GM23338 (cell line): ENCODE results near the gene CENPN. TPM values are rescaled to one million over a fixed set of nuclear protein-coding genes. Genes with fewer than 3 reads are reported as not detected.

Source experiments
- ATAC-seq: fragments of 200-7000 bp; cut with Tn5 transposase; 3 replicates; pipeline ENCODE4 v1.9.1; 2020
- DNase-seq: peaks from one replicate; pipeline ENCODE4 v3.0.0-alpha.2; 2015; ENCODE audit warnings: low spot score
- H2AFZ ChIP-seq: fragments of 200-600 bp; sonication (generic); 2 replicates; pipeline ENCODE4 v1.8.0; 2016; ENCODE audit warnings: antibody characterized with exemption, mild to moderate bottlenecking, moderate library complexity
- H3F3A ChIP-seq: fragments of 200-600 bp; sonication (generic); replicated peaks from 2 replicates; pipeline ENCODE4 v1.8.0; 2017; ENCODE audit warnings: antibody characterized with exemption, mixed run types, low read depth
- H3K27ac ChIP-seq: fragments of 200-600 bp; sonication (generic); 2 replicates; pipeline ENCODE4 v1.6.1; 2016; ENCODE audit warnings: low read depth
- H3K27me3 ChIP-seq: fragments of 200-600 bp; sonication (generic); 2 replicates; pipeline ENCODE4 v1.8.0; 2016; ENCODE audit warnings: mild to moderate bottlenecking, mixed run types, moderate library complexity; ENCODE audit not compliant: insufficient read depth
- H3K36me3 ChIP-seq: fragments of 200-600 bp; sonication (generic); 2 replicates; pipeline ENCODE4 v1.8.0; 2016; ENCODE audit warnings: mild to moderate bottlenecking; ENCODE audit not compliant: insufficient read depth
- H3K4me1 ChIP-seq: fragments of 200-600 bp; sonication (generic); 2 replicates; pipeline ENCODE4 v1.8.0; 2016; ENCODE audit warnings: mild to moderate bottlenecking, moderate library complexity; ENCODE audit not compliant: insufficient read depth
- H3K4me2 ChIP-seq: fragments of 200-600 bp; sonication (generic); 2 replicates; pipeline ENCODE4 v1.7.1; 2017; ENCODE audit warnings: mixed run types
- H3K4me3 ChIP-seq: fragments of 200-600 bp; sonication (generic); 2 replicates; pipeline ENCODE4 v1.6.1; 2016; ENCODE audit warnings: mixed run types
- H3K79me2 ChIP-seq: fragments of 200-600 bp; sonication (generic); replicated peaks from 2 replicates; pipeline ENCODE4 v1.8.0; 2017; ENCODE audit warnings: mild to moderate bottlenecking; ENCODE audit not compliant: insufficient read depth
- H3K9me2 ChIP-seq: fragments of 200-600 bp; sonication (generic); 2 replicates; pipeline ENCODE4 v1.8.0; 2017; ENCODE audit not compliant: insufficient read depth
- H4K20me1 ChIP-seq: fragments of 200-600 bp; sonication (generic); replicated peaks from 2 replicates; pipeline ENCODE4 v1.8.0; 2017; ENCODE audit warnings: mild to moderate bottlenecking; ENCODE audit not compliant: insufficient read depth
- H3K27ac Mint-ChIP-seq: 2 replicates; pipeline ENCODE4 v1.8.0; 2020; ENCODE audit warnings: inconsistent platforms, mild to moderate bottlenecking, moderate library complexity, mixed read lengths
- H3K27me3 Mint-ChIP-seq: 3 replicates; pipeline ENCODE4 v1.8.0; 2022; ENCODE audit warnings: low read depth, mild to moderate bottlenecking, moderate library complexity, mixed read lengths, inconsistent platforms; ENCODE audit not compliant: insufficient read depth, poor library complexity
- H3K36me3 Mint-ChIP-seq: 3 replicates; pipeline ENCODE4 v1.8.0; 2021; ENCODE audit warnings: low read depth, mild to moderate bottlenecking, inconsistent platforms, moderate library complexity, mixed read lengths
- H3K4me1 Mint-ChIP-seq: 3 replicates; pipeline ENCODE4 v1.8.0; 2020; ENCODE audit warnings: mild to moderate bottlenecking, inconsistent platforms, mixed read lengths
- H3K4me3 Mint-ChIP-seq: 3 replicates; pipeline ENCODE4 v1.8.0; 2021; ENCODE audit warnings: moderate library complexity, mild to moderate bottlenecking, inconsistent platforms, mixed read lengths
- H3K9me3 Mint-ChIP-seq: 3 replicates; pipeline ENCODE4 v1.8.0; 2020; ENCODE audit warnings: moderate library complexity, mild to moderate bottlenecking, inconsistent platforms, mixed read lengths
- CREB1 ChIP-seq: fragments of 250-450 bp; sonication (Bioruptor Pico); IDR thresholded peaks from 2 replicates; pipeline ENCODE4 v1.5.0; 2020; ENCODE audit warnings: low read depth, mild to moderate bottlenecking, moderate library complexity
- EZH2phosphoT487 ChIP-seq: fragments of 200-600 bp; sonication (generic); IDR thresholded peaks from one replicate; pipeline ENCODE4 v1.8.1; 2018; ENCODE audit warnings: antibody characterized with exemption; ENCODE audit not compliant: unreplicated experiment
- POLR2AphosphoS5 ChIP-seq: IDR thresholded peaks from 2 replicates; pipeline ENCODE4 v1.6.1; 2016; ENCODE audit warnings: antibody characterized with exemption, low read depth
- ZNF331 ChIP-seq: fragments of 250-450 bp; sonication (Bioruptor Pico); IDR thresholded peaks from 2 replicates; pipeline ENCODE4 v1.5.0; 2020; ENCODE audit warnings: low read depth, mild to moderate bottlenecking, moderate library complexity
- polyA plus RNA-seq: library from polyadenylated mRNA; unstranded; fragments of >200 nt; fragmentation: Nextera tagmentation; extraction: Ambion mirVana; gene quantifications from 2 replicates; pipeline ENCODE4 v1.2.1, GENCODE V29; 2016
- total RNA-seq: library from RNA; depleted of rRNA; stranded (reverse); fragments of >200 nt; shearing (Covaris generic); gene quantifications from 2 replicates; pipeline ENCODE4 v1.2.3, GENCODE V29; 2014
- TF ChIP-seq, protein P1 (sequence below): fragments of 250-450 bp; sonication (Bioruptor Pico); IDR thresholded peaks from 2 replicates; pipeline ENCODE4 v1.5.0; 2020; ENCODE audit warnings: mild to moderate bottlenecking, moderate library complexity
- TF ChIP-seq, protein P2 (sequence below): IDR thresholded peaks from one replicate; pipeline ENCODE4 v1.6.1; 2018; ENCODE audit warnings: antibody characterized with exemption; ENCODE audit not compliant: unreplicated experiment

The CENPN gene
- total and polyA plus RNA-seq, 2 experiments from 2014 or later = 43.6 to 80.8 TPM

DNA sequence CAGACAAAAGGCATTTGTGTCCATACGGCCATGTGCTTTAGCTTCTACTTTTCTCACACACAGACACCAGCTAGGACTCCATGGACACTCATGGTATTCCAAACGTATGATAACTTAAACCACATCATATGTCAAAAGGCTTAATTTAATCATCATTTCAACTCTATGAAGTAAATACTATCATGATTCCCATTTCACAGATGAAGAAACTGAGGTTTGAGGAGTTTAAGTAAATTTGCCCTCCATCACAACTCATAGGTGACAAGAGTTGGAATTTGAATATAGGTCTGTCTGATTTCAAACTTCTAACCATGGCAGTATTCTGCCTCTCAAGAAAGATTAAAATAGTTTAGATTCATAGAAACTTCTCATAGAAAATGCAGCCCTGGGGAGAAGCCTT lies 44.1 kb upstream of the CENPN start:
- Histone ChIP-seq H2AFZ (no peak overlapping the region), H3K27ac (no peak overlapping the region), H4K20me1 (no peaks in the 10 kb centered on the region), H3K4me3 (no peak overlapping the region), H3K36me3 (no peaks in the 10 kb centered on the region), H3K4me1 (no peaks in the 10 kb centered on the region), H3K9me2 (no peaks in the 10 kb centered on the region), H3K27me3 (no peaks in the 10 kb centered on the region), H3F3A (no peaks in the 10 kb centered on the region), H3K79me2 (no peaks in the 10 kb centered on the region), H3K4me2 (no peak overlapping the region)
- Mint-ChIP-seq H3K27me3 (no peaks in the 10 kb centered on the region), H3K36me3 (no peaks in the 10 kb centered on the region), H3K4me1 (no peaks in the 10 kb centered on the region), H3K9me3 (peaks cover 16% of the 10 kb centered on the region; the same call in 1 of the 3 replicates), H3K27ac (no peak overlapping the region), H3K4me3 (no peak overlapping the region)
- no peak for TF ChIP-seq ZNF331 (CRISPR knock-in tag)
- TF ChIP-seq, protein P1, sequence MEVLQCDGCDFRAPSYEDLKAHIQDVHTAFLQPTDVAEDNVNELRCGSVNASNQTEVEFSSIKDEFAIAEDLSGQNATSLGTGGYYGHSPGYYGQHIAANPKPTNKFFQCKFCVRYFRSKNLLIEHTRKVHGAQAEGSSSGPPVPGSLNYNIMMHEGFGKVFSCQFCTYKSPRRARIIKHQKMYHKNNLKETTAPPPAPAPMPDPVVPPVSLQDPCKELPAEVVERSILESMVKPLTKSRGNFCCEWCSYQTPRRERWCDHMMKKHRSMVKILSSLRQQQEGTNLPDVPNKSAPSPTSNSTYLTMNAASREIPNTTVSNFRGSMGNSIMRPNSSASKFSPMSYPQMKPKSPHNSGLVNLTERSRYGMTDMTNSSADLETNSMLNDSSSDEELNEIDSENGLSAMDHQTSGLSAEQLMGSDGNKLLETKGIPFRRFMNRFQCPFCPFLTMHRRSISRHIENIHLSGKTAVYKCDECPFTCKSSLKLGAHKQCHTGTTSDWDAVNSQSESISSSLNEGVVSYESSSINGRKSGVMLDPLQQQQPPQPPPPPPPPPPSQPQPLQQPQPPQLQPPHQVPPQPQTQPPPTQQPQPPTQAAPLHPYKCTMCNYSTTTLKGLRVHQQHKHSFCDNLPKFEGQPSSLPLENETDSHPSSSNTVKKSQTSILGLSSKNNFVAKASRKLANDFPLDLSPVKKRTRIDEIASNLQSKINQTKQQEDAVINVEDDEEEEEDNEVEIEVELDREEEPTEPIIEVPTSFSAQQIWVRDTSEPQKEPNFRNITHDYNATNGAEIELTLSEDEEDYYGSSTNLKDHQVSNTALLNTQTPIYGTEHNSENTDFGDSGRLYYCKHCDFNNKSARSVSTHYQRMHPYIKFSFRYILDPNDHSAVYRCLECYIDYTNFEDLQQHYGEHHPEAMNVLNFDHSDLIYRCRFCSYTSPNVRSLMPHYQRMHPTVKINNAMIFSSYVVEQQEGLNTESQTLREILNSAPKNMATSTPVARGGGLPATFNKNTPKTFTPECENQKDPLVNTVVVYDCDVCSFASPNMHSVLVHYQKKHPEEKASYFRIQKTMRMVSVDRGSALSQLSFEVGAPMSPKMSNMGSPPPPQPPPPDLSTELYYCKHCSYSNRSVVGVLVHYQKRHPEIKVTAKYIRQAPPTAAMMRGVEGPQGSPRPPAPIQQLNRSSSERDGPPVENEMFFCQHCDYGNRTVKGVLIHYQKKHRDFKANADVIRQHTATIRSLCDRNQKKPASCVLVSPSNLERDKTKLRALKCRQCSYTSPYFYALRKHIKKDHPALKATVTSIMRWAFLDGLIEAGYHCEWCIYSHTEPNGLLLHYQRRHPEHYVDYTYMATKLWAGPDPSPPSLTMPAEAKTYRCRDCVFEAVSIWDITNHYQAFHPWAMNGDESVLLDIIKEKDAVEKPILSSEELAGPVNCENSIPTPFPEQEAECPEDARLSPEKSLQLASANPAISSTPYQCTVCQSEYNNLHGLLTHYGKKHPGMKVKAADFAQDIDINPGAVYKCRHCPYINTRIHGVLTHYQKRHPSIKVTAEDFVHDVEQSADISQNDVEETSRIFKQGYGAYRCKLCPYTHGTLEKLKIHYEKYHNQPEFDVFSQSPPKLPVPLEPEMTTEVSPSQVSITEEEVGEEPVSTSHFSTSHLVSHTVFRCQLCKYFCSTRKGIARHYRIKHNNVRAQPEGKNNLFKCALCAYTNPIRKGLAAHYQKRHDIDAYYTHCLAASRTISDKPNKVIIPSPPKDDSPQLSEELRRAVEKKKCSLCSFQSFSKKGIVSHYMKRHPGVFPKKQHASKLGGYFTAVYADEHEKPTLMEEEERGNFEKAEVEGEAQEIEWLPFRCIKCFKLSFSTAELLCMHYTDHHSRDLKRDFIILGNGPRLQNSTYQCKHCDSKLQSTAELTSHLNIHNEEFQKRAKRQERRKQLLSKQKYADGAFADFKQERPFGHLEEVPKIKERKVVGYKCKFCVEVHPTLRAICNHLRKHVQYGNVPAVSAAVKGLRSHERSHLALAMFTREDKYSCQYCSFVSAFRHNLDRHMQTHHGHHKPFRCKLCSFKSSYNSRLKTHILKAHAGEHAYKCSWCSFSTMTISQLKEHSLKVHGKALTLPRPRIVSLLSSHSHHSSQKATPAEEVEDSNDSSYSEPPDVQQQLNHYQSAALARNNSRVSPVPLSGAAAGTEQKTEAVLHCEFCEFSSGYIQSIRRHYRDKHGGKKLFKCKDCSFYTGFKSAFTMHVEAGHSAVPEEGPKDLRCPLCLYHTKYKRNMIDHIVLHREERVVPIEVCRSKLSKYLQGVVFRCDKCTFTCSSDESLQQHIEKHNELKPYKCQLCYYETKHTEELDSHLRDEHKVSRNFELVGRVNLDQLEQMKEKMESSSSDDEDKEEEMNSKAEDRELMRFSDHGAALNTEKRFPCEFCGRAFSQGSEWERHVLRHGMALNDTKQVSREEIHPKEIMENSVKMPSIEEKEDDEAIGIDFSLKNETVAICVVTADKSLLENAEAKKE (CRISPR knock-in tag) = no peak
- ATAC-seq (no peak), DNase-seq (no peak)

DNA sequence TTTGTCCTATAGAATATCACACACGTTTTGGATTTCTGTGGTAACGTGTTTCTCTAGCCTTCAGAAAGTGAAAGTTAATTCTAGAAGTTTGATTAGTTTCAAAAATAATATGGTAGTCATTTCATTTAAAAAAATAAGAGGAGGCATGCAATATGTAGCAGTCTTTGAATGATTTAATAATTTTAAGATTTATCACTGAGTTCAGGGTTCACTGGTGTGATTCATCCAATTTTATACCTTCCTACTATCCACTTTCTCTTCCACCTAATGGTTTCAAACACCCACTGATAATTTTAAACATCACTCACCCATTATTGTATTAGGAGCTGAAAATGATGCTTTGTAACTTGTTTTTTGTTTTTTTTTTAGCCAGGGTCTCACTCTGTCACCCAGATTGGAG lies 42.7 kb upstream of the CENPN start:
- DNase-seq (no peak), ATAC-seq (no peak)
- Histone ChIP-seq H3K4me2 (no peak overlapping the region), H3K4me3 (no peak overlapping the region), H3K79me2 (no peaks in the 10 kb centered on the region), H3K27ac (no peak overlapping the region), H3K9me2 (no peaks in the 10 kb centered on the region), H4K20me1 (no peaks in the 10 kb centered on the region; the same call in 1 of the 2 replicates), H3K36me3 (no peaks in the 10 kb centered on the region), H3F3A (no peaks in the 10 kb centered on the region), H3K4me1 (no peaks in the 10 kb centered on the region), H3K27me3 (no peaks in the 10 kb centered on the region), H2AFZ (no peak overlapping the region)
- H3K9me3 Mint-ChIP-seq = peaks cover 9% of the 10 kb centered on the region; the same call in 1 of the 3 replicates
- H3K4me3 Mint-ChIP-seq = no peak overlapping the region
- no peaks in the 10 kb centered on the region for H3K27me3 Mint-ChIP-seq
- H3K4me1 Mint-ChIP-seq = no peaks in the 10 kb centered on the region
- no peak overlapping the region for H3K27ac Mint-ChIP-seq
- no peaks in the 10 kb centered on the region for H3K36me3 Mint-ChIP-seq
- no peak for TF ChIP-seq EZH2phosphoT487
- no peak for TF ChIP-seq CREB1 (CRISPR knock-in tag)
- TF ChIP-seq, protein P2, sequence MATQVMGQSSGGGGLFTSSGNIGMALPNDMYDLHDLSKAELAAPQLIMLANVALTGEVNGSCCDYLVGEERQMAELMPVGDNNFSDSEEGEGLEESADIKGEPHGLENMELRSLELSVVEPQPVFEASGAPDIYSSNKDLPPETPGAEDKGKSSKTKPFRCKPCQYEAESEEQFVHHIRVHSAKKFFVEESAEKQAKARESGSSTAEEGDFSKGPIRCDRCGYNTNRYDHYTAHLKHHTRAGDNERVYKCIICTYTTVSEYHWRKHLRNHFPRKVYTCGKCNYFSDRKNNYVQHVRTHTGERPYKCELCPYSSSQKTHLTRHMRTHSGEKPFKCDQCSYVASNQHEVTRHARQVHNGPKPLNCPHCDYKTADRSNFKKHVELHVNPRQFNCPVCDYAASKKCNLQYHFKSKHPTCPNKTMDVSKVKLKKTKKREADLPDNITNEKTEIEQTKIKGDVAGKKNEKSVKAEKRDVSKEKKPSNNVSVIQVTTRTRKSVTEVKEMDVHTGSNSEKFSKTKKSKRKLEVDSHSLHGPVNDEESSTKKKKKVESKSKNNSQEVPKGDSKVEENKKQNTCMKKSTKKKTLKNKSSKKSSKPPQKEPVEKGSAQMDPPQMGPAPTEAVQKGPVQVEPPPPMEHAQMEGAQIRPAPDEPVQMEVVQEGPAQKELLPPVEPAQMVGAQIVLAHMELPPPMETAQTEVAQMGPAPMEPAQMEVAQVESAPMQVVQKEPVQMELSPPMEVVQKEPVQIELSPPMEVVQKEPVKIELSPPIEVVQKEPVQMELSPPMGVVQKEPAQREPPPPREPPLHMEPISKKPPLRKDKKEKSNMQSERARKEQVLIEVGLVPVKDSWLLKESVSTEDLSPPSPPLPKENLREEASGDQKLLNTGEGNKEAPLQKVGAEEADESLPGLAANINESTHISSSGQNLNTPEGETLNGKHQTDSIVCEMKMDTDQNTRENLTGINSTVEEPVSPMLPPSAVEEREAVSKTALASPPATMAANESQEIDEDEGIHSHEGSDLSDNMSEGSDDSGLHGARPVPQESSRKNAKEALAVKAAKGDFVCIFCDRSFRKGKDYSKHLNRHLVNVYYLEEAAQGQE = no peak
- no peak for TF ChIP-seq POLR2AphosphoS5
